Liver (tissue), 3 donors: ENCODE measurements around the gene KCNMA1.

Experiments
- CTCF ChIP-seq: fragments of 150-350 bp; IDR thresholded peaks from 2 replicates; pipeline ENCODE4 v1.5.1; 2017; ENCODE audit warnings: improper control_type of control experiment, low read depth, low read length; ENCODE audit not compliant: missing input control
- NR2F2 ChIP-seq: IDR thresholded peaks from 2 replicates; pipeline ENCODE4 v1.6.1; 2016; ENCODE audit warnings: antibody characterized with exemption
- RAD21 ChIP-seq, 2 donors: IDR thresholded peaks; 2 replicates each; pipeline ENCODE4 v1.6.1; 2016; ENCODE audit warnings: antibody characterized with exemption in 2 of 2, mild to moderate bottlenecking in 2 of 2
- TAF1 ChIP-seq: conservative IDR thresholded peaks from 2 replicates; pipeline ENCODE4 v1.6.1; 2016; ENCODE audit warnings: antibody characterized with exemption, mild to moderate bottlenecking
- donor health status: healthy.
- donor health status: healthy.

GRCh38 chr10:77180104-77180503 is 457.5 kb downstream of the KCNMA1 start:
- TF ChIP-seq CTCF: no peak
- no peak for TF ChIP-seq TAF1
- no peak for TF ChIP-seq RAD21 (IDR thresholded peaks at IDR 0.05)
- TF ChIP-seq NR2F2: no peak
